Mucosa of rectum (tissue), 2 donors: ENCODE data around the gene FOS.

Experiments
- H3K27ac ChIP-seq, 2 donors: one replicate each; pipeline ENCODE4 v1.7.0; 2013; ENCODE audit warnings: inconsistent platforms in 2 of 2, low read depth in 2 of 2, low read length in 2 of 2
- H3K27me3 ChIP-seq, 2 donors: one replicate each; pipeline ENCODE4 v1.7.0; 2013; ENCODE audit warnings: low read length in 2 of 2; ENCODE audit not compliant: control insufficient read depth in 2 of 2, insufficient read depth in 2 of 2
- H3K36me3 ChIP-seq, 2 donors: one replicate each; pipeline ENCODE4 v1.7.0; 2013; ENCODE audit warnings: low read length in 2 of 2; ENCODE audit not compliant: control insufficient read depth in 2 of 2, insufficient read depth in 2 of 2
- H3K4me1 ChIP-seq, 2 donors: one replicate each; pipeline ENCODE4 v1.7.0; 2013; ENCODE audit warnings: low read length in 2 of 2, mild to moderate bottlenecking in 1 of 2; ENCODE audit not compliant: control insufficient read depth in 2 of 2, insufficient read depth in 2 of 2
- H3K4me3 ChIP-seq, 2 donors: one replicate each; pipeline ENCODE4 v1.7.0; 2013; ENCODE audit warnings: low read length in 2 of 2
- H3K9ac ChIP-seq, 2 donors: one replicate each; pipeline ENCODE4 v1.7.0; 2013; ENCODE audit warnings: low read length in 2 of 2, low read depth in 1 of 2, mild to moderate bottlenecking in 1 of 2
- H3K9me3 ChIP-seq, 2 donors: one replicate each; pipeline ENCODE4 v1.7.0; 2013; ENCODE audit warnings: low read length in 2 of 2; ENCODE audit not compliant: control insufficient read depth in 2 of 2
- donor health status: healthy.
- donor health status: Normal muscosa, but diverticular disease.

The FOS gene

GRCh38 chr14:75261820-75262219 is 16.8 kb upstream of the FOS start:
- peaks cover 16 to 28% of the 10 kb centered on the region in 2 donors for H3K4me1 ChIP-seq
- no peak overlapping the region for H3K27ac ChIP-seq
- H3K9ac ChIP-seq = no peak overlapping the region
- no peaks in the 10 kb centered on the region for H3K36me3 ChIP-seq
- no peaks in the 10 kb centered on the region for H3K9me3 ChIP-seq
- H3K27me3 ChIP-seq = no peaks in the 10 kb centered on the region
- no peak overlapping the region for H3K4me3 ChIP-seq

GRCh38 chr14:75262641-75263040 is 16.0 kb upstream of the FOS start:
- Histone ChIP-seq H3K4me1 (peaks cover 16 to 24% of the 10 kb centered on the region in 2 donors), H3K9me3 (no peaks in the 10 kb centered on the region), H3K36me3 (no peaks in the 10 kb centered on the region), H3K27ac (no peak overlapping the region), H3K27me3 (no peaks in the 10 kb centered on the region), H3K4me3 (no peak overlapping the region), H3K9ac (no peak overlapping the region)

GRCh38 chr14:75264036-75264435 is 14.6 kb upstream of the FOS start:
- Histone ChIP-seq H3K9ac (no peak overlapping the region), H3K9me3 (no peaks in the 10 kb centered on the region), H3K27me3 (no peaks in the 10 kb centered on the region), H3K4me1 (peaks cover 8 to 15% of the 10 kb centered on the region in 2 donors), H3K36me3 (no peaks in the 10 kb centered on the region), H3K27ac (peak overlapping the region in 1 of 2 donors; percentile 17), H3K4me3 (no peak overlapping the region)

DNA sequence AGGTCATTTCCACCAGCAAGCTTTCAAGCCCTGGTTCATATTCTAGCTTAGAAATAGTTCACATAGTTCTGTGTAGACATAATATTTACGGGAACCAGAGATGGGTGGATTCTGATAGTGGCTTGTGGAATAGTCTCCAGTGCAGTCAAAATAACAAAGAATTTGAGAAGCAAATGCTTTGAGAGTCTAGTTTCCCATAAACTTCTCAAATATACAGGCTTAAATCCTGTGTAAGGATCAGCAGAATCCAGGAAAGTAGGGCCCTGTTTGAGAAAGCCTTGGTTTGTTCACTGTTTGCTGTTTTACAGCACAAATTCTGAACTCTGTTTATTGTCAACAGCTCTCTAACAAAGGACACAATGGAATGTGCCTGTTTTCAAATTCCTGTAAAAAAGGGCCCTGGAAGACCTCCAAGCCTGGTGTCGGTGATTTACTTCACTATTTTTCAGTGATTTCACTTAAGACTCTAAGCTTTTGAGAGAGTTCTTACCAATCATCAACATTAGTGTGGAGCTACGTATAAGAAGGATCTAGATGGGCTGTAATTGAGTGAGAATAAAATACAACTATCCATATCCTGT is 11.4 kb upstream of the FOS start:
- Histone ChIP-seq H3K27me3 (no peaks in the 10 kb centered on the region), H3K4me1 (peaks cover 2 to 5% of the 10 kb centered on the region in 2 donors), H3K27ac (peak overlapping the region; percentile 21 to 67), H3K4me3 (no peak overlapping the region), H3K9me3 (no peaks in the 10 kb centered on the region), H3K9ac (peak overlapping the region in 1 of 2 donors; percentile 30), H3K36me3 (no peaks in the 10 kb centered on the region)

DNA sequence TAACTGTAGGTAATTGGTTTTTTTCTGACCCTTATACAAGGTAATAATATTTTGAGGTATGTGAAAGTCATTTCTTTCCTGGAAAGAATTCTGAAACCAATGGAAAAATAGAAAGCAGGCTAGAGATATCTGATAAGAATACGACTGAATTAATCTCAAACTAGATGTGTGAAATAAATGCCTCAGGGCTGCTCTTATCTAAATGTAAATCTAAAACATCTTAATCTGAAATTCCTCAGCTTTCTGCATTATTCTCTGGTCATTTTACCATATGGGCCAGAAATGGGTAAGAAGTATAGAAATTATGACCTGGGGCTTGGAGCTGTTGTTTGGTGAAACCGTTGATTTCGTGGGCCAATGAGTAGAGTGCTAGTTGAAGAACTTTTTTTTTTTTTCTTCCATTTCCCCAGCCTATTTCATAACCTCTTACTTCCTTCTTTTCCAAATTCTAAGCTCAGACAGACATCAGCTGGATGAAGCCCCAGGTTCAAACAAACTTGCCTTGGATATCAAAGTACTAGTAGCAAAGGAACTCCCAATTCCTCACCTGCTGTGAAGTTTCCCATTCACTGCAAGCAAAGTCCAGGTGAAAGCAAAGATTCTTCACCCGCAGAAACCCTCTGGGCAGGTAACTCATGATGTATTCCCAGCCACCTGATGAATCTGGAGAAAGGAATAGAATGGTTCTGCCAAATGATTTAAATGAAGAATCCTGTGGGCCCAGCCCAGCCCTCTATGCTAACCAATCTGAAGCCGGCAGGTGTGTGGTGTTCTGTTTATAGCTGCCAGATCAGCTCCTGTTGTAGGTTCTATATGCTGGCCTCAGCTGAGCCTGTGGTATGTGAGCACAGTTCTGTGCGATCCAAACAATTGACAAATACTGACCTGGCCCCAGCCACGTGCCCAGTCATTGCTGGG is 9.7 kb upstream of the FOS start:
- no peak overlapping the region for H3K4me3 ChIP-seq
- H3K4me1 ChIP-seq = peaks cover 2 to 6% of the 10 kb centered on the region in 2 donors
- H3K36me3 ChIP-seq = no peaks in the 10 kb centered on the region
- H3K27me3 ChIP-seq = no peaks in the 10 kb centered on the region
- H3K27ac ChIP-seq = no peak overlapping the region
- H3K9ac ChIP-seq = no peak overlapping the region
- no peaks in the 10 kb centered on the region for H3K9me3 ChIP-seq

- Histone ChIP-seq H3K9me3 (no peaks in the 10 kb centered on the region), H3K9ac (no peak overlapping the region), H3K36me3 (no peaks in the 10 kb centered on the region), H3K4me1 (peaks cover 18 to 23% of the 10 kb centered on the region in 2 donors), H3K4me3 (no peak overlapping the region), H3K27ac (no peak overlapping the region), H3K27me3 (no peaks in the 10 kb centered on the region)
Observed at GRCh38 chr14:75271514-75271913, 7.1 kb upstream of the FOS start.

DNA sequence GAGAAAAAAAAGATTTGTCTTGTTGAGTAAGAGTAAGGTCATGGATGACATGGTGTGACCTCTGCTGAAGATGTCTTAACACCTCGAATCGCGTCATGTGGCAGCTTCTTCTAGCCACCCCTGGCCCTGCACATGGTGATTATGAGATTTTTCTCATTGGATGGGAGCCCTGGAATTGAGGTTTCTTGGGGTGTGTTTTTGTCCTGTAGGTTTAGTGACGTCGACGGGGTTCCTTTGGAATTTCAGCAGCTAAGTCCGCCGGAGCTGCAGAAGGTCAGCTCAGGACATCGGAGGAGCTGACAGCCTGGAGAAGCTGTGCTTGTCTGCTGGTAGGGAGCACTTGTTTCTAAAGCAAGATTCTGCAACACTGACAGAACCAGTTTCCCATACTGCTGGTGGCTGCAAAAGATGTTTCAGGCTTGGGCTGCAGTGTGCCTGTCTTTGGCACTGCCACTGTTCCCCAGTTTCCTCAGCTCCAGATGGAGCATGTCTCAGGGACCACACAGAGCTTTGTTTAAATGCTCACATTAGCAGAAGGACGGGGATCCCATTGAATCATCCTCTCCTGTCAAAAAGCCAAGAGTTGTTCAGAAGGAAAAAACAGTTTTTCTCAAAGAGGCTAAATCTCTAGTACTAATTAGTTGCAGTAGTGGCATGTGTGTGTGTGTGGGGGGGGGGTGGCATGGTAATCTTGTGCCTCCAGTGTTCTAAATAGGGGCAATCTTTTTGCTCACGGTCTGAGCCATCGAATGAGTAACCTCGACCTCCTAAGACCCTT is 5.2 kb upstream of the FOS start:
- peak overlapping the region; percentile 44 to 54 for H3K27ac ChIP-seq
- peaks cover 31 to 32% of the 10 kb centered on the region in 2 donors for H3K4me1 ChIP-seq
- no peaks in the 10 kb centered on the region for H3K9me3 ChIP-seq
- no peaks in the 10 kb centered on the region for H3K36me3 ChIP-seq
- no peaks in the 10 kb centered on the region for H3K27me3 ChIP-seq
- H3K4me3 ChIP-seq = no peak overlapping the region
- H3K9ac ChIP-seq = no peak overlapping the region

- peaks cover 0 to 2% of the 10 kb centered on the region in 2 donors for H3K36me3 ChIP-seq
- H3K4me3 ChIP-seq = no peak overlapping the region
- no peaks in the 10 kb centered on the region for H3K9me3 ChIP-seq
- no peak overlapping the region for H3K9ac ChIP-seq
- no peaks in the 10 kb centered on the region for H3K27me3 ChIP-seq
- H3K27ac ChIP-seq = peak overlapping the region; percentile 26 to 54
- peaks cover 36% of the 10 kb centered on the region in 2 donors for H3K4me1 ChIP-seq
Observed at GRCh38 chr14:75274050-75274898, 4.4 kb upstream of the FOS start.

DNA sequence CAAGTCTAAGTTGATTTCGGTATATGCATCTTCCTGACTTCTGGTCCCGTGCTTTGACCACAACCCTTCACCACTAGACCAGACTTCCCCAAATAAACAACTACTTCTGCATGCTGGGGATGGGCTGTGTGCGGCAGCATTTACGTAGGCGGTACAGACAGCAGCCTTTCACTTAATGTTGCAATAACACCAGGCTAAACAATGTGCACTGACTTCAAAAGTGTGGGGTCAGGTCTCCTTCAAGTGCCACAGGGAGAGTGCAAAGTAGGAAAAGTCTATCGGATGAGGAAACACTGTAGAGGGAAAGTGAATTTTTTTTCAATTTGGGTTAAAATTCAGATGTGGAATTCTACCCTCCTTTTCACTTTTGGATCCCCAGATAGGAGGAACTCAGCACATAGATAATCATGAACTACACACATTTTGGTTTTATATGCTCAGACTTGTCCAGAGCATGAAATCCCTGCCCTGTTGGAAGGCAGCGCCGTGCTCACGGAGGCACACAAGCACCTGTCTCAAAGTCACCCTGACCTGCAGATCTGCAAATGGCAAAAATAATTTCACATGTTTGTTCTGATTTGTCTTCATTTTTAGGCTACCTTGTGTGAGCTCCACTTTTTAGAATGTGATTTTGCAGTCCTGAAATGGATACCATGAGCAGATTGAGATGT is 3.6 kb upstream of the FOS start:
- Histone ChIP-seq H3K27me3 (no peaks in the 10 kb centered on the region), H3K9ac (no peak overlapping the region), H3K4me1 (peaks cover 43 to 44% of the 10 kb centered on the region in 2 donors), H3K27ac (peak overlapping the region; percentile 6 to 32), H3K4me3 (no peak overlapping the region), H3K36me3 (peaks cover 3 to 4% of the 10 kb centered on the region in 2 donors), H3K9me3 (no peaks in the 10 kb centered on the region)
